GM12865 (cell line): ENCODE results near the gene FOS.

Experiments used
- DNase-seq: peaks from one replicate; pipeline ENCODE4 v3.0.0; 2010; ENCODE audit warnings: low read depth
- H3K4me3 ChIP-seq: 2 replicates; pipeline ENCODE4 v1.5.1; 2011; ENCODE audit warnings: mild to moderate bottlenecking, low read depth, low read length, control low read depth
- TF ChIP-seq, protein P1 (sequence below): IDR thresholded peaks from 2 replicates; pipeline ENCODE4 v1.5.1; 2011; ENCODE audit warnings: low read length, control low read depth, low read depth, inconsistent platforms; ENCODE audit not compliant: insufficient read depth; ENCODE audit errors: missing control alignments

FOS gene

GRCh38 chr14:75320196-75320595, 41.6 kb downstream of the FOS start:
- TF ChIP-seq, protein P1, sequence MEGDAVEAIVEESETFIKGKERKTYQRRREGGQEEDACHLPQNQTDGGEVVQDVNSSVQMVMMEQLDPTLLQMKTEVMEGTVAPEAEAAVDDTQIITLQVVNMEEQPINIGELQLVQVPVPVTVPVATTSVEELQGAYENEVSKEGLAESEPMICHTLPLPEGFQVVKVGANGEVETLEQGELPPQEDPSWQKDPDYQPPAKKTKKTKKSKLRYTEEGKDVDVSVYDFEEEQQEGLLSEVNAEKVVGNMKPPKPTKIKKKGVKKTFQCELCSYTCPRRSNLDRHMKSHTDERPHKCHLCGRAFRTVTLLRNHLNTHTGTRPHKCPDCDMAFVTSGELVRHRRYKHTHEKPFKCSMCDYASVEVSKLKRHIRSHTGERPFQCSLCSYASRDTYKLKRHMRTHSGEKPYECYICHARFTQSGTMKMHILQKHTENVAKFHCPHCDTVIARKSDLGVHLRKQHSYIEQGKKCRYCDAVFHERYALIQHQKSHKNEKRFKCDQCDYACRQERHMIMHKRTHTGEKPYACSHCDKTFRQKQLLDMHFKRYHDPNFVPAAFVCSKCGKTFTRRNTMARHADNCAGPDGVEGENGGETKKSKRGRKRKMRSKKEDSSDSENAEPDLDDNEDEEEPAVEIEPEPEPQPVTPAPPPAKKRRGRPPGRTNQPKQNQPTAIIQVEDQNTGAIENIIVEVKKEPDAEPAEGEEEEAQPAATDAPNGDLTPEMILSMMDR, result no peak
- DNase-seq, result no peak
- H3K4me3 ChIP-seq, result no peak overlapping the region

DNA sequence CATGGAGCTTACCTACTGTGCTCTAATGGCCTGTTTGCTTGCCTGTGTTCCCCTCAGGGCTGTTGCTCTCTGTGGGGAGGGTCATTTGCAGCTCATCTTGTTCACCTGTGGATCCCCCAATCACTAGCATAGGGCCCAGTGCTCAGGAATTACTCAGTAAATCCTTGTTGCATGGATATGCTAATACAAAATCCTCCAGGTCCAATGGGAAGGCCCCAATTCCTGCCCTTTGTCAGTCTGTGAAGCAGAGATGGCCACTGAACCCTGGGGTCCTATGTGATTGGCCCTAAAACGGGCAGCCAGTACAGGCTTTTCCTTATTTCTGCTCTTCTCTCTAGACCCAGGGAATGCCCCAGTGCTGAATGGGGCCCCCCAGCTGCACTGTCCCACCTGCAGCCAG, 44.1 kb downstream of the FOS start:
- TF ChIP-seq, protein P1, result no peak
- no peak overlapping the region for H3K4me3 ChIP-seq
- DNase-seq, result no peak

DNA sequence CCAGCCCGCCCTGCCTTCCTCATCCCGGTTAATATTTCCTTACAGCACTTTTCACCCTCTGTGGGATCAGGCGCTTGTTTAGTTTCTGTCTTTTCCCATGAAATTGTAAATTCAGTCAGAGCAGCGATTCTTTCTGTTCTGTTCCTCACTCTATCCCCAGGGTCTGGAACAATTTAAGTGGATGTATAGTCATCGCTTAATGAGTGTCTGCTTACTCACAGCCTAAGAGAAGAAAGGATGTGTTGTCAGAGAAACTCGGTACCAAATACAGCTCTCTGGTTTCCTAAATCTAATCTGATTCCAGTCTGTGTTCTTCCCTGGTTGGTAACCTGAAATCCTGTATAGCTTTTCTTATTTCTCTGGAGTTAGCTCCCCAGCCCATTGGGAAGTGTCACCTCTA, 44.9 kb downstream of the FOS start:
- no peak overlapping the region for H3K4me3 ChIP-seq
- no peak for DNase-seq
- TF ChIP-seq, protein P1, result no peak

DNA sequence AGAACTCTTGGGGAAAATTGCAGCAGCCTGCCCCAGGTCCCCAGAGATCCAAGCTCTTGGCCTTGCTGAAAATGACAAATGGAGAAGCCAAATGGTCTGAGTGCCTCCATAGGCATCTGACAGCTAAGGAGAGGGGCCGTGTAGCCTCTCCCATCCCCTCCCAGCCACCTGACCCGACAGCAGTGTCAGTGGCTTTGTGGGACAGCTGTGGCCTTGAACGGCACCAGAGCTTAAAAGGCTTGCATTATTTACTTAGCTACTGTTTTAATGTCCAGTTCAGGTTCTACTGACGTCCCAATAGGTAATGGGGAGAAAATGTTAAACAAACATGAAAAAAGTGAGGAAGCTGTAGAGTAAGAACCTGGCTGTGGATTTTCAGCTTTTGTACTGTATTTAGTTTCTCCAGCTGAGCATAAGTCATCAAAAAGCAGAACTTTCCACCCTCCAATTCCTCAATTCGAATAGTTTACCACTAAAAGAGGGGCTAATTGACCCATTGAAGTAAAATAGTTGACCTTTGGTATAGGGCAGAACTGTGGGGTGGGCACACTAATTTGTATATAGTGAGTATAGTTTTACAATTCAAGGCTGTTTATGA, 50.0 kb downstream of the FOS start:
- TF ChIP-seq, protein P1, result no peak
- DNase-seq, result no peak
- H3K4me3 ChIP-seq, result no peak overlapping the region

DNA sequence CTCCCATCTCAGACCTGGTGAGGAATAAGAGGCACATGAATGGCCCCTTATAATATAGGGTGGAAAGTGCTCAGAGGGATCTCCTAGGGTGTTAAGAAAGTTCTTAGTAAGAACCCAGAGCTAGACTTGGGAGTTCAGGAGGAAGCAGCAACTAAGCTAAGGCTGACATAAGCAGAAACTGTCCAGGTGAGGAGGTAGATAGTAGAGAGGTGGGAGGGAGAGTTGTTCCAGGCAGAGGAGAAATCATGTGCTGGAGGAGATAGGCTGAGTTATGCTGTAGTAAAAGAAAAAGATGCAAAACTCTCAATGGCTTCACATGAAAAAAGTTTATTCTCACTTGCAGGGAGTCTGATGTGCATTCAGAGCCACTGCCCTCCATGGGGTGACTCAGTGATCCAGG, 50.7 kb downstream of the FOS start:
- no peak overlapping the region for H3K4me3 ChIP-seq
- no peak for DNase-seq
- TF ChIP-seq, protein P1, result no peak

GRCh38 chr14:75331471-75331870, 52.8 kb downstream of the FOS start:
- no peak overlapping the region for H3K4me3 ChIP-seq
- no peak for DNase-seq
- TF ChIP-seq, protein P1, result no peak
